ENCODE data around the gene VGF. TPM values are rescaled to one million over a fixed set of nuclear protein-coding genes. Genes with fewer than 3 reads are reported as not detected.
A peak's percentile ranks its signal among the peaks of the same experiment; 100 is the strongest.

VGF gene
- total and polyA plus RNA-seq, 2 donors (not counting 1 experiment from before 2014, with no cell fraction given), result 0.10 to 0.17 TPM

GRCh38 chr7:101155303-101155702, 10.1 kb downstream of the VGF start:
- POLR2A ChIA-PET, result interaction anchor here (0.7 kb wide), 1 partner anchor 10 kb away, joined by 5 read pairs; the partner anchor contains the start of gene VGF
- peak overlapping the region; percentile 86 for H3K4me3 Mint-ChIP-seq
- H3K4me3 ChIP-seq (ENCODE audit: control extremely low read depth in 1 of 5, extremely low read depth in 1 of 5, insufficient read depth in 1 of 5, low read depth in 2 of 5, low read length in 4 of 5), result peak overlapping the region in 3 of 5 experiments; percentile 62 to 71 (median 64)

DNA sequence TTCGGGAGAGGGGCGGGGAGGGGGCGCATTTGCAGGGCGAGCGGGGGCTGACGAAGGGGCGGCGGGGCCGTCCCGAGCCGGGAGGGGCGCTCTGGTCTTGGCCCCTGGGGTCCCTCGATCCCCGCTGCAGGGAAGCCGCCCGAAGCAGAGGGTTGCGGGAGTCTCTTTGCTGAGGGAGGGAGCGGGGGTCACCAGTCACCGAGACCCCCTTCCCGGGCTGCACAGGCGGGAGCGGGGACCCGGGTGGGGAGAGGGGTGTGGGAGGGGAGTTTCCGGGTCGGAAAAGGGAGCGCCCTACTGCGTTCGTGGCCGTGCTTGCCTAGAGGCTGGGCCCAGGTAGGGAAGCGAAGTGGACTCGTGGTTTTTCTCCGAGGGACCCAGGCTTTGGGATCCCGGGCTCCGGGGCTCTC, 10.7 kb downstream of the VGF start:
- peaks cover 4% of the 10 kb centered on the region for H3K27me3 Mint-ChIP-seq
- H3K4me1 ChIP-seq (ENCODE audit: control insufficient read depth in 2 of 2, insufficient read depth in 2 of 2, low read length in 2 of 2), result peaks cover 10 to 16% of the 10 kb centered on the region in 2 donors
- H3K9ac ChIP-seq (ENCODE audit: low read length), result peak overlapping the region; percentile 76
- intact Hi-C loops (cut with micrococcal nuclease), result loop anchor here (1.0 to 2.0 kb wide), 4 partner anchors 11 to 98 kb away; partner anchors contain the start of genes FIS1, VGF and ZNHIT1
- H3K4me3 ChIP-seq (ENCODE audit: control extremely low read depth in 1 of 5, extremely low read depth in 1 of 5, insufficient read depth in 1 of 5, low read depth in 2 of 5, low read length in 4 of 5), result peak overlapping the region in 4 of 5 experiments; percentile 53 to 71 (median 63)
- H3K27ac ChIP-seq (ENCODE audit: low read length in 2 of 2), result no peak overlapping the region
- no peak for TF ChIP-seq EZH2 (IDR thresholded peaks at IDR 0.05; ENCODE audit: borderline replicate concordance, insufficient read depth, low read depth, low read length, poor library complexity, severe bottlenecking)
- TF ChIP-seq, protein P1, sequence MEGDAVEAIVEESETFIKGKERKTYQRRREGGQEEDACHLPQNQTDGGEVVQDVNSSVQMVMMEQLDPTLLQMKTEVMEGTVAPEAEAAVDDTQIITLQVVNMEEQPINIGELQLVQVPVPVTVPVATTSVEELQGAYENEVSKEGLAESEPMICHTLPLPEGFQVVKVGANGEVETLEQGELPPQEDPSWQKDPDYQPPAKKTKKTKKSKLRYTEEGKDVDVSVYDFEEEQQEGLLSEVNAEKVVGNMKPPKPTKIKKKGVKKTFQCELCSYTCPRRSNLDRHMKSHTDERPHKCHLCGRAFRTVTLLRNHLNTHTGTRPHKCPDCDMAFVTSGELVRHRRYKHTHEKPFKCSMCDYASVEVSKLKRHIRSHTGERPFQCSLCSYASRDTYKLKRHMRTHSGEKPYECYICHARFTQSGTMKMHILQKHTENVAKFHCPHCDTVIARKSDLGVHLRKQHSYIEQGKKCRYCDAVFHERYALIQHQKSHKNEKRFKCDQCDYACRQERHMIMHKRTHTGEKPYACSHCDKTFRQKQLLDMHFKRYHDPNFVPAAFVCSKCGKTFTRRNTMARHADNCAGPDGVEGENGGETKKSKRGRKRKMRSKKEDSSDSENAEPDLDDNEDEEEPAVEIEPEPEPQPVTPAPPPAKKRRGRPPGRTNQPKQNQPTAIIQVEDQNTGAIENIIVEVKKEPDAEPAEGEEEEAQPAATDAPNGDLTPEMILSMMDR (IDR thresholded peaks at IDR 0.05), result no peak
- H3K36me3 ChIP-seq (replicated peaks in 1 of 2; ENCODE audit: control extremely low read depth in 1 of 2, control insufficient read depth in 1 of 2, extremely low read depth in 1 of 2, insufficient read depth in 2 of 2, low read length in 1 of 2), result peaks cover 0 to 3% of the 10 kb centered on the region in 2 experiments
- ChIA-PET POLR2A (interaction anchor here (0.7 kb wide), 1 partner anchor 10 kb away, joined by 5 read pairs; the partner anchor contains the start of gene VGF), CTCF (interaction anchor here (0.6 to 7.6 kb wide), 4 partner anchors 11 to 555 kb away, joined by 3 to 68 read pairs (median 11); no protein-coding TSS in a partner anchor)
- peak overlapping the region; percentile 97 for H3K4me2 ChIP-seq (replicated peaks; ENCODE audit: low read depth, low read length, poor library complexity, severe bottlenecking)
- H3K4me1 Mint-ChIP-seq, result peaks cover 12% of the 10 kb centered on the region
- no peaks in the 10 kb centered on the region for H3K9me3 Mint-ChIP-seq (ENCODE audit: insufficient read depth)
- no peaks in the 10 kb centered on the region for H3K9me3 ChIP-seq (ENCODE audit: control extremely low read depth in 1 of 3, control insufficient read depth in 2 of 3, insufficient read depth in 1 of 3, low read length in 2 of 3)
- H3K27ac Mint-ChIP-seq, result no peak overlapping the region
- peak; percentile 41 for DNase-seq
- H3K79me2 ChIP-seq (ENCODE audit: control insufficient read depth, insufficient read depth, low read length), result no peaks in the 10 kb centered on the region
- no peaks in the 10 kb centered on the region for H3K27me3 ChIP-seq (replicated peaks in 1 of 4; ENCODE audit: control extremely low read depth in 1 of 4, control insufficient read depth in 3 of 4, insufficient read depth in 4 of 4, low read length in 3 of 4)
- ATAC-seq (ENCODE audit: low read depth), result peak; percentile 12
- peak overlapping the region; percentile 86 for H3K4me3 Mint-ChIP-seq
- H4K20me1 ChIP-seq (ENCODE audit: control insufficient read depth, insufficient read depth, low read length, poor library complexity, severe bottlenecking), result no peaks in the 10 kb centered on the region
- 0% methylated on average over 29 of the region's 34 CpGs for WGBS (ENCODE audit: insufficient coverage)
- peak overlapping the region; percentile 83 for H2AFZ ChIP-seq (ENCODE audit: insufficient read depth, low read depth, low read length, poor library complexity, severe bottlenecking)

More at GRCh38 chr7:101155303-101155702, 10.1 kb downstream of the VGF start:
- H3K27ac Mint-ChIP-seq, result no peak overlapping the region
- intact Hi-C loops (cut with micrococcal nuclease), result loop anchor here (2.0 kb wide), 1 partner anchor 89 kb away; the partner anchor contains the start of gene FIS1
- H3K9me3 Mint-ChIP-seq (ENCODE audit: insufficient read depth), result no peaks in the 10 kb centered on the region
- no peaks in the 10 kb centered on the region for H3K27me3 Mint-ChIP-seq
- Histone ChIP-seq H3K27me3 (replicated peaks in 1 of 4; ENCODE audit: control extremely low read depth in 1 of 4, control insufficient read depth in 3 of 4, insufficient read depth in 4 of 4, low read length in 3 of 4) (no peaks in the 10 kb centered on the region), H3K36me3 (replicated peaks in 1 of 2; ENCODE audit: control extremely low read depth in 1 of 2, control insufficient read depth in 1 of 2, extremely low read depth in 1 of 2, insufficient read depth in 2 of 2, low read length in 1 of 2) (peaks cover 0 to 3% of the 10 kb centered on the region in 2 experiments), H3K9me3 (ENCODE audit: control extremely low read depth in 1 of 3, control insufficient read depth in 2 of 3, insufficient read depth in 1 of 3, low read length in 2 of 3) (no peaks in the 10 kb centered on the region), H3K79me2 (ENCODE audit: control insufficient read depth, insufficient read depth, low read length) (no peaks in the 10 kb centered on the region), H3K9ac (ENCODE audit: low read length) (peak overlapping the region; percentile 76), H3K4me2 (replicated peaks; ENCODE audit: low read depth, low read length, poor library complexity, severe bottlenecking) (peak overlapping the region; percentile 97), H3K4me1 (ENCODE audit: control insufficient read depth in 2 of 2, insufficient read depth in 2 of 2, low read length in 2 of 2) (peaks cover 10 to 16% of the 10 kb centered on the region in 2 donors), H3K27ac (ENCODE audit: low read length in 2 of 2) (no peak overlapping the region), H2AFZ (ENCODE audit: insufficient read depth, low read depth, low read length, poor library complexity, severe bottlenecking) (peak overlapping the region; percentile 83), H4K20me1 (ENCODE audit: control insufficient read depth, insufficient read depth, low read length, poor library complexity, severe bottlenecking) (no peaks in the 10 kb centered on the region)
- 44% methylated on average over 4 of the region's 4 CpGs for WGBS (ENCODE audit: insufficient coverage)
- DNase-seq (no peak), ATAC-seq (ENCODE audit: low read depth) (no peak)
- TF ChIP-seq, protein P1 (IDR thresholded peaks at IDR 0.05), result no peak
- no peak for TF ChIP-seq EZH2 (IDR thresholded peaks at IDR 0.05; ENCODE audit: borderline replicate concordance, insufficient read depth, low read depth, low read length, poor library complexity, severe bottlenecking)
- CTCF ChIA-PET, result interaction anchor here (0.6 to 7.6 kb wide), 4 partner anchors 12 to 554 kb away, joined by 3 to 68 read pairs (median 4); no protein-coding TSS in a partner anchor
- H3K4me1 Mint-ChIP-seq, result peaks cover 12% of the 10 kb centered on the region

Data from B cell (primary cell).